Panc1 (cell line): ENCODE results near the gene CCDC159.

Source experiments
- POLR2AphosphoS5 ChIP-seq: IDR thresholded peaks from 2 replicates; pipeline ENCODE4 v1.6.1; 2012; ENCODE audit warnings: mild to moderate bottlenecking, low read depth, low read length, moderate library complexity
- REST ChIP-seq, 2 experiments: IDR thresholded peaks; 2 replicates each; pipeline ENCODE4 v1.6.1; 2011 to 2012; ENCODE audit warnings: low read depth in 2 of 2, control low read depth in 1 of 2, low read length in 1 of 2, mild to moderate bottlenecking in 1 of 2, moderate library complexity in 1 of 2; ENCODE audit not compliant: insufficient read depth in 1 of 2
- SIN3A ChIP-seq: IDR thresholded peaks from 2 replicates; pipeline ENCODE4 v1.6.1; 2012; ENCODE audit warnings: low read depth, mild to moderate bottlenecking, low read length, moderate library complexity, borderline replicate concordance; ENCODE audit not compliant: insufficient read depth
- TCF7L2 ChIP-seq: IDR thresholded peaks from 2 replicates; pipeline ENCODE4 v1.6.1; 2011; ENCODE audit warnings: mild to moderate bottlenecking, low read depth, low read length, inconsistent platforms
- TF ChIP-seq, protein P1 (sequence below): fragments of 450-650 bp; IDR thresholded peaks from 2 replicates; pipeline ENCODE4 v1.5.1; 2017; ENCODE audit warnings: mild to moderate bottlenecking

GRCh38 chr19:11324748-11325389 is 21.4 kb upstream of the CCDC159 start:
- TF ChIP-seq, protein P1, sequence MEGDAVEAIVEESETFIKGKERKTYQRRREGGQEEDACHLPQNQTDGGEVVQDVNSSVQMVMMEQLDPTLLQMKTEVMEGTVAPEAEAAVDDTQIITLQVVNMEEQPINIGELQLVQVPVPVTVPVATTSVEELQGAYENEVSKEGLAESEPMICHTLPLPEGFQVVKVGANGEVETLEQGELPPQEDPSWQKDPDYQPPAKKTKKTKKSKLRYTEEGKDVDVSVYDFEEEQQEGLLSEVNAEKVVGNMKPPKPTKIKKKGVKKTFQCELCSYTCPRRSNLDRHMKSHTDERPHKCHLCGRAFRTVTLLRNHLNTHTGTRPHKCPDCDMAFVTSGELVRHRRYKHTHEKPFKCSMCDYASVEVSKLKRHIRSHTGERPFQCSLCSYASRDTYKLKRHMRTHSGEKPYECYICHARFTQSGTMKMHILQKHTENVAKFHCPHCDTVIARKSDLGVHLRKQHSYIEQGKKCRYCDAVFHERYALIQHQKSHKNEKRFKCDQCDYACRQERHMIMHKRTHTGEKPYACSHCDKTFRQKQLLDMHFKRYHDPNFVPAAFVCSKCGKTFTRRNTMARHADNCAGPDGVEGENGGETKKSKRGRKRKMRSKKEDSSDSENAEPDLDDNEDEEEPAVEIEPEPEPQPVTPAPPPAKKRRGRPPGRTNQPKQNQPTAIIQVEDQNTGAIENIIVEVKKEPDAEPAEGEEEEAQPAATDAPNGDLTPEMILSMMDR, result no peak
- no peak for TF ChIP-seq REST (IDR thresholded peaks at IDR 0.05; ENCODE audit: insufficient read depth in 1 of 2, low read depth in 2 of 2, low read length in 1 of 2)
- no peak for TF ChIP-seq TCF7L2
- TF ChIP-seq POLR2AphosphoS5, result no peak
- TF ChIP-seq SIN3A, result no peak
